ENCODE data around the gene TOR2A. TPM values are rescaled to one million over a fixed set of nuclear protein-coding genes. Genes with fewer than 3 reads are reported as not detected.

The TOR2A gene
- total RNA-seq, 4 donors from 2014 or later, result 5.9 to 8.9 (median 7.6) TPM

DNA sequence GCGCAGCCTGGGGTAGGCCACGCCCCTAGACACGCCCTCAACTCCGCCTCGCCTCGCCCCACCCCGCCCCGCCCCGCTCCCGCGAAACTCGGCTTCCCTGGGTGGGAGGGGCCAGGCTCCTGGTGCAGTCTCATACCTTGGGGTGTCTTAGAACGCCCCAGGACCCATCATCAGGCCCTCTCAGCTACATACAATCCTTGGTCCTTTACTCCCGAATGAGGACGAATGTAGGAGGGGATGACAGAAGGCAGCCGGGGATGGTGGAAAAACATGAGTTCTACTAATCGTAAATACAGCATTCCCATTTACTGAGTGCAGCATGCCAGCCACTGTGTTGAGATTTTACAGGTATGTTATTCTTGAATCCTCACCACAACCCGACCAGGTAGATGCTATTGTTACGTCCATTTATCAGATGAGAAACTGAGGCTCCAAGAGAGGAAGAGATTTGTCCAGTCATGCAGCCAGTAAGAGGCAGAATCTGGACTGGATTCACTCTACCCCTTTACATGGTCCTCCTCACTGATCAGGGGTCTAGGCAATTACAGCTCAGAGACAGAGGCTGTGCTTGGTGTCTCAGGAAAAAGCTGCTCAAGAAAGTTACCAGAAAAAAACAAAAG lies 36.6 kb upstream of the TOR2A start:
- Histone ChIP-seq H3K4me3 (peak overlapping the region in 1 of 2 donors; percentile 55), H3K27me3 (peaks cover 10% of the 10 kb centered on the region), H3K36me3 (no peaks in the 10 kb centered on the region), H3K4me1 (peaks cover 0 to 38% (median 0%) of the 10 kb centered on the region in 3 donors), H3K27ac (peak overlapping the region in 3 of 4 donors; percentile 58 to 73 (median 71)), H3K9me3 (no peaks in the 10 kb centered on the region)
- ATAC-seq, result no peak
- TF ChIP-seq EP300 (IDR thresholded peaks at IDR 0.05) (no peak), POLR2AphosphoS5 (IDR thresholded peaks at IDR 0.05) (no peak), POLR2A (IDR thresholded peaks at IDR 0.05) (no peak)
- TF ChIP-seq, protein P1, sequence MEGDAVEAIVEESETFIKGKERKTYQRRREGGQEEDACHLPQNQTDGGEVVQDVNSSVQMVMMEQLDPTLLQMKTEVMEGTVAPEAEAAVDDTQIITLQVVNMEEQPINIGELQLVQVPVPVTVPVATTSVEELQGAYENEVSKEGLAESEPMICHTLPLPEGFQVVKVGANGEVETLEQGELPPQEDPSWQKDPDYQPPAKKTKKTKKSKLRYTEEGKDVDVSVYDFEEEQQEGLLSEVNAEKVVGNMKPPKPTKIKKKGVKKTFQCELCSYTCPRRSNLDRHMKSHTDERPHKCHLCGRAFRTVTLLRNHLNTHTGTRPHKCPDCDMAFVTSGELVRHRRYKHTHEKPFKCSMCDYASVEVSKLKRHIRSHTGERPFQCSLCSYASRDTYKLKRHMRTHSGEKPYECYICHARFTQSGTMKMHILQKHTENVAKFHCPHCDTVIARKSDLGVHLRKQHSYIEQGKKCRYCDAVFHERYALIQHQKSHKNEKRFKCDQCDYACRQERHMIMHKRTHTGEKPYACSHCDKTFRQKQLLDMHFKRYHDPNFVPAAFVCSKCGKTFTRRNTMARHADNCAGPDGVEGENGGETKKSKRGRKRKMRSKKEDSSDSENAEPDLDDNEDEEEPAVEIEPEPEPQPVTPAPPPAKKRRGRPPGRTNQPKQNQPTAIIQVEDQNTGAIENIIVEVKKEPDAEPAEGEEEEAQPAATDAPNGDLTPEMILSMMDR (IDR thresholded peaks at IDR 0.05), result no peak
- WGBS, 2 donors (ENCODE audit: low coverage in 1 of 2), result 8 to 16% methylated on average over 3 to 4 of the region's 19 CpGs

DNA sequence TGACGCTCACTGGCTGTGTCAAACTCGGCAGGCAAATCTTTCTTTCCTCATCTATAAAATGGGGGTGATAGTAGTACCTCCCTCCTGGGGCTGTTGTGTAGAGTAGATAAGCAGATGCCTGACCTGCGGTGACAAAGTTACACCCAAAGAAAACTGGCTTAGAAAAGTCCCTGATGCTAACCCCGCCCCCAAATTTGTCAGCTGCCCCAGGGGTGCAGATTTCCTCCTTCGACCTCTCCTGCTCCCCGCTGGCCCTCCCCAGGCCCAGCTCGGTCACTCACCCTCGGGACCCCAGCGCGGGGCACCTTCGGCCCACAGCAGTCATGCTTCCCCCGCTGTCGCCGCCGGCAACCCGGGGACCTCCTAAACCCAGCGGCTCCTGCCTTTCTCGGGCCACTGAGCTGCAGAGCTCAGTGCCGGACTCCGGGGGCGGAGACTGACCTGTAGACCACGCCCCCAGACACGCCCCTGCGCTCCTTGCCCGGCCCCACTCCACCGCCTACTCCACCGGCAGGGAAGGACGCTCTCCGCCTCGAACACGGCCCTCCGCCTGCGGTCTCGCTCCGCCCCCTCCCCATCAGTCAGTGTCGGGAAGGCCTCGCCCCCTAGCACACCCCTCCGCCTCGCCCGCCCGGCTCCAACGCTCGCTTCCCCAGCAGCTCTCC lies 35.9 kb upstream of the TOR2A start:
- Histone ChIP-seq H3K4me3 (peak overlapping the region; percentile 24 to 55), H3K4me1 (peaks cover 0 to 45% (median 0%) of the 10 kb centered on the region in 3 donors), H3K27me3 (peaks cover 11% of the 10 kb centered on the region), H3K27ac (peak overlapping the region in 3 of 4 donors; percentile 65 to 73 (median 69)), H3K36me3 (no peaks in the 10 kb centered on the region), H3K9me3 (no peaks in the 10 kb centered on the region)
- ATAC-seq, result peak; percentile 99
- TF ChIP-seq POLR2AphosphoS5 (IDR thresholded peaks at IDR 0.05) (peak; percentile 79), EP300 (IDR thresholded peaks at IDR 0.05) (no peak), POLR2A (IDR thresholded peaks at IDR 0.05) (peak in 1 of 2 donors; percentile 28)
- TF ChIP-seq, protein P1 (IDR thresholded peaks at IDR 0.05), result peak in 1 of 4 experiments; percentile 20
- 2 to 21% methylated on average over 5 to 7 of the region's 43 CpGs for WGBS, 2 donors (ENCODE audit: low coverage in 1 of 2)

DNA sequence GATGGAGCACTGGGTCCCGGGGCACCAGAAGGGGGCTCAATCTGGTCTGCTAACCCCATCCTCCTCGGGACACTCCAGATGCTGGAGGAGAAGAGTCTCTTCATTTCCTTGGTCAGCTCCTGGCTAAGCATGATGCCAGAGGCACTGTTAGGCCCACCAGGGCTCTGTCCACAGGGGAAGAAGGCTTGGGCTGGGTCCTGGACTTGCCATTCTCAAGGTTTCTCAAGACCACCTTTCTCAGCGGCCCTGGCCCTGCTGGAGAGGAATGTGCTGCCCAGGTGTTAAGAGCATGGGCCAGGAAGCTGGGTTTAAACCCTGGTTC lies 35.5 kb upstream of the TOR2A start:
- Histone ChIP-seq H3K4me1 (peaks cover 0 to 48% (median 0%) of the 10 kb centered on the region in 3 donors), H3K4me3 (peak overlapping the region in 1 of 2 donors; percentile 55), H3K27ac (peak overlapping the region in 3 of 4 donors; percentile 65 to 73 (median 69)), H3K9me3 (no peaks in the 10 kb centered on the region), H3K27me3 (peaks cover 11% of the 10 kb centered on the region), H3K36me3 (no peaks in the 10 kb centered on the region)
- no CpG with 5 or more reads among the region's 3 CpGs for WGBS, 2 donors (ENCODE audit: low coverage in 1 of 2)
- ATAC-seq, result no peak
- no peak for TF ChIP-seq POLR2A (IDR thresholded peaks at IDR 0.05)
- TF ChIP-seq EP300 (IDR thresholded peaks at IDR 0.05), result no peak
- no peak for TF ChIP-seq POLR2AphosphoS5 (IDR thresholded peaks at IDR 0.05)
- TF ChIP-seq, protein P1 (IDR thresholded peaks at IDR 0.05), result no peak

DNA sequence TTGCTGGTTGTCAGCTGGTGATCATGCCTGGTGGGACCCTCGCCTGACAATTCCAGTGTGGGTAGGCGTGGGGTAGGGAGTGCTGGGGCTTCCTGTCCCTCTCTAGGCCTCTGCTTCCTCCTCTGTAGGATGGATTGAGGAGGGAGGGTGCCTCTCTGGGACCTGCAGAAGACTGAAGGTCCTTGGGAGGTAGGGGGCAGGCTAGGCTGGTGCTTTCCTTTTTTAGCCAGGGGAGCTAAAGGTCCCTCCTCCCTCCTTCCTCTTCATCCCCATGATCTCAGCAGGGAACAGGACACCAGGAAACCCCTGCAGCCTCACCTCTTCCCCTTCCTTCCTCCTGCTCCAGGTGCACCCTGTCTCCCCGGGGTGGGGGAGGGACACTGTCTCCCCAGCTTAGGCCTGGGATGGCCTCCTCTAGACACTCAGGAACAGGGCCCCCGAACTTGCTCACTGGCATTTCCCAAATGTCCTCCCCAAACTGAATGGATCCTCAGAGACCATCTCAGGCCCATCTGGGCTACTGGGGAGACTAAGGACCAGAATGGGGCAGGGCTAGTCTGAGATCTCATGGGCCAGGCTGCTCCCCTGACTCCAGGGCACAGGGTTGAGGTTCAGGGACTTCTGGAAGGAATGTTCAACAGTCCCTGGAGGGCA lies 35.0 kb upstream of the TOR2A start:
- WGBS, 2 donors (ENCODE audit: low coverage in 1 of 2), result 18% methylated on average over 2 of the region's 4 CpGs; no CpG with 5 or more reads in 1 of the 2 donors
- H3K9me3 ChIP-seq, result no peaks in the 10 kb centered on the region
- no peak for ATAC-seq
- H3K4me3 ChIP-seq, result peak overlapping the region in 1 of 2 donors; percentile 55
- TF ChIP-seq POLR2AphosphoS5 (IDR thresholded peaks at IDR 0.05), result peak; percentile 24
- TF ChIP-seq, protein P1 (IDR thresholded peaks at IDR 0.05), result no peak
- peaks cover 11% of the 10 kb centered on the region for H3K27me3 ChIP-seq
- H3K27ac ChIP-seq, result peak overlapping the region in 3 of 4 donors; percentile 65 to 73 (median 69)
- H3K36me3 ChIP-seq, result no peaks in the 10 kb centered on the region
- peaks cover 0 to 48% (median 0%) of the 10 kb centered on the region in 3 donors for H3K4me1 ChIP-seq

Data from gastroesophageal sphincter (tissue), 4 donors.